Endodermal cell (in vitro differentiated cells): ENCODE measurements around the gene TSPAN9. TPM values are rescaled to one million over a fixed set of nuclear protein-coding genes. Genes with fewer than 3 reads are reported as not detected.

Source experiments
- DNase-seq: peaks from one replicate; pipeline ENCODE4 v3.0.0-alpha.2; 2017
- H3K27ac ChIP-seq: 2 replicates; pipeline ENCODE4 v1.5.1; 2013; ENCODE audit warnings: mild to moderate bottlenecking, low read depth, low read length, moderate library complexity
- H3K27me3 ChIP-seq: 2 replicates; pipeline ENCODE4 v1.6.1; 2013; ENCODE audit warnings: mild to moderate bottlenecking, low read length, moderate library complexity; ENCODE audit not compliant: insufficient read depth, control insufficient read depth, poor library complexity, severe bottlenecking
- H3K36me3 ChIP-seq: 2 replicates; pipeline ENCODE4 v1.7.0; 2013; ENCODE audit warnings: mild to moderate bottlenecking, low read length, moderate library complexity; ENCODE audit not compliant: control insufficient read depth, insufficient read depth
- H3K4me1 ChIP-seq: one replicate; pipeline ENCODE4 v1.7.0; 2013; ENCODE audit warnings: low read length; ENCODE audit not compliant: control insufficient read depth, insufficient read depth
- H3K4me3 ChIP-seq: 2 replicates; pipeline ENCODE4 v1.5.1; 2013; ENCODE audit warnings: mild to moderate bottlenecking, low read length, moderate library complexity
- H3K9ac ChIP-seq: 2 replicates; pipeline ENCODE4 v1.6.1; 2013; ENCODE audit warnings: mild to moderate bottlenecking, low read length, moderate library complexity; ENCODE audit not compliant: poor library complexity, severe bottlenecking; ENCODE audit errors: extremely low read depth
- H3K9me3 ChIP-seq: 2 replicates; pipeline ENCODE4 v1.6.1; 2013; ENCODE audit warnings: mild to moderate bottlenecking, low read length, moderate library complexity; ENCODE audit not compliant: control insufficient read depth
- H3K27ac Mint-ChIP-seq: 2 replicates; pipeline ENCODE4 v1.8.0; 2020; ENCODE audit warnings: mixed read lengths
- H3K27me3 Mint-ChIP-seq: 2 replicates; pipeline ENCODE4 v1.8.0; 2021; ENCODE audit warnings: mild to moderate bottlenecking, mixed read lengths; ENCODE audit not compliant: insufficient read depth
- H3K36me3 Mint-ChIP-seq: 2 replicates; pipeline ENCODE4 v1.8.0; 2020; ENCODE audit warnings: low read depth, mixed read lengths
- H3K4me1 Mint-ChIP-seq: 2 replicates; pipeline ENCODE4 v1.8.0; 2020; ENCODE audit warnings: mixed read lengths
- H3K4me3 Mint-ChIP-seq: 2 replicates; pipeline ENCODE4 v1.8.0; 2020; ENCODE audit warnings: mild to moderate bottlenecking, moderate library complexity, mixed read lengths
- H3K9me3 Mint-ChIP-seq: 2 replicates; pipeline ENCODE4 v1.8.0; 2020; ENCODE audit warnings: mild to moderate bottlenecking, mixed read lengths
- WGBS, 2 experiments: methylation state at CpG; one replicate each; pipeline versions ENCODE4 v1.1.5 to v1.1.7; 2013; ENCODE audit warnings: missing lambda C conversion rate in 2 of 2, mixed read lengths in 1 of 2; ENCODE audit not compliant: insufficient coverage in 1 of 2, insufficient read length in 1 of 2; 5-methylcytosine and 5-hydroxymethylcytosine counted together
- total RNA-seq, 2 donors: library from RNA; stranded (reverse); fragmentation: NEBNext Ultra II Directional in 1 of 2; extraction: Animal tissue kit (Norgen Biotek cat#: 25700) in 1 of 2; gene quantifications; 2 replicates in 1 of 2; 3 replicates in 1 of 2; pipeline ENCODE4 v1.2.1, GENCODE V29; 2021
- TF ChIP-seq, protein P1 (sequence below): fragments of 200-600 bp; sonication (generic); conservative IDR thresholded peaks from 2 replicates; pipeline ENCODE4 v1.5.0; 2021; ENCODE audit warnings: antibody characterized with exemption, mild to moderate bottlenecking

TSPAN9 gene
- total RNA-seq, 2 donors from 2014 or later = 31.9 to 80.8 TPM

DNA sequence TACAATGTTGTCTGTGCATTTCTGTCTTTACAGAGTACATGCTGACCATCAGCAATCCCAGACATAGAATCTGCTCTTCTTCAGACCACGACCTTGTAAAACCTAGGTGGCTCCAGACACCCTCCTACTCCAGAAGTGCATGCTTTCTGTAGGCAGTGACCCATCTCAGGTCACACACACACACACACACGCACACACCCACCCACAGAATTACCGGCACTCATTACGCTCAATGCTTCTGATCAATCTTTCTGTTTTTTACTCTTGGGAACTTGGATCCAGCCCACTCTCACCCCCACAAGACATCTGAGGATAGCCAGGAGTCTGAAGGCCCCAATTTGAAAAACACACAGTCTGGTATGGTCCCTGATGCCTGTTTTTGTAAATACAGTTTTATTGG is 7.5 kb upstream of the TSPAN9 start:
- Mint-ChIP-seq H3K27me3 (peaks cover 8% of the 10 kb centered on the region), H3K4me3 (no peak overlapping the region), H3K9me3 (peaks cover 7% of the 10 kb centered on the region), H3K36me3 (no peaks in the 10 kb centered on the region), H3K4me1 (peaks cover 11% of the 10 kb centered on the region), H3K27ac (no peak overlapping the region)
- Histone ChIP-seq H3K36me3 (no peaks in the 10 kb centered on the region), H3K4me1 (no peaks in the 10 kb centered on the region), H3K27me3 (no peaks in the 10 kb centered on the region), H3K9ac (no peak overlapping the region), H3K27ac (no peak overlapping the region), H3K9me3 (no peaks in the 10 kb centered on the region), H3K4me3 (no peak overlapping the region)
- WGBS, 2 experiments = 90 to 91% methylated on average over 2 to 4 of the region's 4 CpGs
- no peak for DNase-seq
- TF ChIP-seq, protein P1, sequence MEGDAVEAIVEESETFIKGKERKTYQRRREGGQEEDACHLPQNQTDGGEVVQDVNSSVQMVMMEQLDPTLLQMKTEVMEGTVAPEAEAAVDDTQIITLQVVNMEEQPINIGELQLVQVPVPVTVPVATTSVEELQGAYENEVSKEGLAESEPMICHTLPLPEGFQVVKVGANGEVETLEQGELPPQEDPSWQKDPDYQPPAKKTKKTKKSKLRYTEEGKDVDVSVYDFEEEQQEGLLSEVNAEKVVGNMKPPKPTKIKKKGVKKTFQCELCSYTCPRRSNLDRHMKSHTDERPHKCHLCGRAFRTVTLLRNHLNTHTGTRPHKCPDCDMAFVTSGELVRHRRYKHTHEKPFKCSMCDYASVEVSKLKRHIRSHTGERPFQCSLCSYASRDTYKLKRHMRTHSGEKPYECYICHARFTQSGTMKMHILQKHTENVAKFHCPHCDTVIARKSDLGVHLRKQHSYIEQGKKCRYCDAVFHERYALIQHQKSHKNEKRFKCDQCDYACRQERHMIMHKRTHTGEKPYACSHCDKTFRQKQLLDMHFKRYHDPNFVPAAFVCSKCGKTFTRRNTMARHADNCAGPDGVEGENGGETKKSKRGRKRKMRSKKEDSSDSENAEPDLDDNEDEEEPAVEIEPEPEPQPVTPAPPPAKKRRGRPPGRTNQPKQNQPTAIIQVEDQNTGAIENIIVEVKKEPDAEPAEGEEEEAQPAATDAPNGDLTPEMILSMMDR = no peak

DNA sequence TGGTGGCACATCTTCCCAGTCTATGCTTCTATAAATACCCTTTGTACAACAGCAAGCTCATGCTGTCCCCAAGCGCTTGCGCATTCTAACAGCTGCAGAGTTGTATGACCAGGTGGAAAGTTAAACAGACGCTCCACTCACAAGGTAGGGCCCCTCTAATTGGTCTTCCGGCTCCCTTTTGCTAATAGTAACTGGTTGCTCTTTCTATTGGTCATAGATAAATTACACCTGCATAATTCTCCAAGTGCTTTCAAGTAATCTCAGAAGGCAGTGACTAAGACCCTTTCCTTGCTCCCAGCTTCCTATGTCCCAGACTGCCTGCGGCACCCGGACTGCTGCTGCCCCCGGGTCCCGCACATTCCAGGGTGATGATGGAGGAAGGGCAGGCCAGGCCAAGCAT is 6.1 kb upstream of the TSPAN9 start:
- Histone ChIP-seq H3K9ac (no peak overlapping the region), H3K27ac (no peak overlapping the region), H3K4me1 (no peaks in the 10 kb centered on the region), H3K36me3 (no peaks in the 10 kb centered on the region), H3K4me3 (no peak overlapping the region), H3K9me3 (no peaks in the 10 kb centered on the region), H3K27me3 (peaks cover 5% of the 10 kb centered on the region)
- H3K36me3 Mint-ChIP-seq = no peaks in the 10 kb centered on the region
- H3K27ac Mint-ChIP-seq = no peak overlapping the region
- TF ChIP-seq, protein P1 = no peak
- H3K4me1 Mint-ChIP-seq = peaks cover 6% of the 10 kb centered on the region
- DNase-seq = no peak
- H3K9me3 Mint-ChIP-seq = no peaks in the 10 kb centered on the region
- 87 to 97% methylated on average over 5 to 8 of the region's 8 CpGs for whole genome bisulfite sequencing, 2 experiments
- peaks cover 14% of the 10 kb centered on the region for H3K27me3 Mint-ChIP-seq
- H3K4me3 Mint-ChIP-seq = no peak overlapping the region

DNA sequence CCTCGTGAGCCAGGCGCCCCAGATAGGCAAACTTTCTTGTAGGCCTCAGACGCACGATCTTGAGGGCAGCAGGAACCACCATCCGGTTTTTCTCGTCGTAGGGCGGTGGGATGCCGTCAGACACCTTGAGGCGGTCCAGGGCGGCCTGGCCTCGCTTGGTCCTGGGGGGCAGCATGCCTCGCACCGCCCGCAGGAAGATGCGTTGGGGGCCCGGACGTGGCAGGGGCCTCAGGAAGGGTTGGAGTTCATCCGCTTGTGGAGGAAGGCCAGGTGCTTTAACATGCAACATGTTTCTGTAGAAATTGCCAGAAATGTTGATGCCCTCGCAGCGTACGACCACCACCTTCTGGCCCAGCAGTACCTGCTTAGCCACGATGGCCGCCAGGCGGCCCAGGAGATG is 5.5 kb upstream of the TSPAN9 start:
- Histone ChIP-seq H3K27ac (no peak overlapping the region), H3K9ac (no peak overlapping the region), H3K27me3 (peaks cover 5% of the 10 kb centered on the region), H3K36me3 (no peaks in the 10 kb centered on the region), H3K4me1 (no peaks in the 10 kb centered on the region), H3K4me3 (no peak overlapping the region), H3K9me3 (no peaks in the 10 kb centered on the region)
- DNase-seq = no peak
- WGBS, 2 experiments = 92 to 96% methylated on average over 16 to 25 of the region's 25 CpGs
- Mint-ChIP-seq H3K36me3 (no peaks in the 10 kb centered on the region), H3K27me3 (peaks cover 16% of the 10 kb centered on the region), H3K4me1 (peaks cover 10% of the 10 kb centered on the region), H3K27ac (no peak overlapping the region), H3K4me3 (no peak overlapping the region), H3K9me3 (no peaks in the 10 kb centered on the region)
- TF ChIP-seq, protein P1 = no peak
